SK-N-SH treated with all-trans-retinoic acid at 6 μM for 48 hours (cell line): Measurements from ENCODE around the gene CBFA2T3.

Source experiments
- RARB ChIP-seq: fragments of 250-450 bp; sonication (Bioruptor Pico); IDR thresholded peaks from 2 replicates; pipeline ENCODE4 v1.8.0; 2021; ENCODE audit warnings: mild to moderate bottlenecking, moderate library complexity
- TCF4 ChIP-seq: fragments of 250-450 bp; sonication (Bioruptor Pico); IDR thresholded peaks from 2 replicates; pipeline ENCODE4 v1.8.0; 2021; ENCODE audit warnings: mild to moderate bottlenecking, moderate library complexity, borderline replicate concordance
- ZC3H10 ChIP-seq: fragments of 250-450 bp; sonication (Bioruptor Pico); IDR thresholded peaks from 2 replicates; pipeline ENCODE4 v1.5.1; 2021; ENCODE audit warnings: mild to moderate bottlenecking, moderate library complexity
- ZNF565 ChIP-seq: fragments of 450-650 bp; formaldehyde crosslinking; conservative IDR thresholded peaks from 2 replicates; pipeline ENCODE4 v1.5.0; 2020; ENCODE audit warnings: low read depth, mild to moderate bottlenecking, moderate library complexity
- TF ChIP-seq, protein P1 (sequence below): fragments of 250-450 bp; sonication (Bioruptor Pico); IDR thresholded peaks from 2 replicates; pipeline ENCODE4 v1.5.0; 2020; ENCODE audit warnings: mild to moderate bottlenecking, moderate library complexity
- TF ChIP-seq, protein P2 (sequence below): fragments of 250-450 bp; sonication (Bioruptor Pico); IDR thresholded peaks from 2 replicates; pipeline ENCODE4 v1.8.0; 2020; ENCODE audit warnings: mild to moderate bottlenecking, moderate library complexity, borderline replicate concordance

DNA sequence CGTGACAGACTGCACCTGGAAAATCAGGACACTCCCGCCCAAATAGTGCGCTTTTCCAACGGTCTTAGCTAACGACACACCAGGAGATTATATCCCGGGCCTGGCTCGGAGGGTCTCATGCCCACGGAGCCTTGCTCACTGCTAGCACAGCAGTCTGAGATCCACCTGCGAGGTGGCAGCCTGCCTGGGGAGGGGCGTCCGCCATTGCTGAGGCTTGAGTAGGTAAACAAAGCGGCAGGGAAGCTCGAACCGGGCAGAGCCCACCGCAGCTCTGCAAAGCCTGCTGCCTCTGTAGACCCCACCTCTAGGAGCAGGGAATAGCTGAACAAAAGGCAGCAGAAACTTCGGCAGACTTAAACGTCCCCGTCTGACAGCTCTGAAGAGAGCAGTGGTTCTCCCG lies 125.4 kb downstream of the CBFA2T3 start:
- TF ChIP-seq RARB: no peak
- TF ChIP-seq ZNF565 (CRISPR knock-in tag): no peak
- TF ChIP-seq, protein P1, sequence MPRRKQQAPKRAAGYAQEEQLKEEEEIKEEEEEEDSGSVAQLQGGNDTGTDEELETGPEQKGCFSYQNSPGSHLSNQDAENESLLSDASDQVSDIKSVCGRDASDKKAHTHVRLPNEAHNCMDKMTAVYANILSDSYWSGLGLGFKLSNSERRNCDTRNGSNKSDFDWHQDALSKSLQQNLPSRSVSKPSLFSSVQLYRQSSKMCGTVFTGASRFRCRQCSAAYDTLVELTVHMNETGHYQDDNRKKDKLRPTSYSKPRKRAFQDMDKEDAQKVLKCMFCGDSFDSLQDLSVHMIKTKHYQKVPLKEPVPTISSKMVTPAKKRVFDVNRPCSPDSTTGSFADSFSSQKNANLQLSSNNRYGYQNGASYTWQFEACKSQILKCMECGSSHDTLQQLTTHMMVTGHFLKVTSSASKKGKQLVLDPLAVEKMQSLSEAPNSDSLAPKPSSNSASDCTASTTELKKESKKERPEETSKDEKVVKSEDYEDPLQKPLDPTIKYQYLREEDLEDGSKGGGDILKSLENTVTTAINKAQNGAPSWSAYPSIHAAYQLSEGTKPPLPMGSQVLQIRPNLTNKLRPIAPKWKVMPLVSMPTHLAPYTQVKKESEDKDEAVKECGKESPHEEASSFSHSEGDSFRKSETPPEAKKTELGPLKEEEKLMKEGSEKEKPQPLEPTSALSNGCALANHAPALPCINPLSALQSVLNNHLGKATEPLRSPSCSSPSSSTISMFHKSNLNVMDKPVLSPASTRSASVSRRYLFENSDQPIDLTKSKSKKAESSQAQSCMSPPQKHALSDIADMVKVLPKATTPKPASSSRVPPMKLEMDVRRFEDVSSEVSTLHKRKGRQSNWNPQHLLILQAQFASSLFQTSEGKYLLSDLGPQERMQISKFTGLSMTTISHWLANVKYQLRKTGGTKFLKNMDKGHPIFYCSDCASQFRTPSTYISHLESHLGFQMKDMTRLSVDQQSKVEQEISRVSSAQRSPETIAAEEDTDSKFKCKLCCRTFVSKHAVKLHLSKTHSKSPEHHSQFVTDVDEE (CRISPR knock-in tag): no peak
- TF ChIP-seq, protein P2, sequence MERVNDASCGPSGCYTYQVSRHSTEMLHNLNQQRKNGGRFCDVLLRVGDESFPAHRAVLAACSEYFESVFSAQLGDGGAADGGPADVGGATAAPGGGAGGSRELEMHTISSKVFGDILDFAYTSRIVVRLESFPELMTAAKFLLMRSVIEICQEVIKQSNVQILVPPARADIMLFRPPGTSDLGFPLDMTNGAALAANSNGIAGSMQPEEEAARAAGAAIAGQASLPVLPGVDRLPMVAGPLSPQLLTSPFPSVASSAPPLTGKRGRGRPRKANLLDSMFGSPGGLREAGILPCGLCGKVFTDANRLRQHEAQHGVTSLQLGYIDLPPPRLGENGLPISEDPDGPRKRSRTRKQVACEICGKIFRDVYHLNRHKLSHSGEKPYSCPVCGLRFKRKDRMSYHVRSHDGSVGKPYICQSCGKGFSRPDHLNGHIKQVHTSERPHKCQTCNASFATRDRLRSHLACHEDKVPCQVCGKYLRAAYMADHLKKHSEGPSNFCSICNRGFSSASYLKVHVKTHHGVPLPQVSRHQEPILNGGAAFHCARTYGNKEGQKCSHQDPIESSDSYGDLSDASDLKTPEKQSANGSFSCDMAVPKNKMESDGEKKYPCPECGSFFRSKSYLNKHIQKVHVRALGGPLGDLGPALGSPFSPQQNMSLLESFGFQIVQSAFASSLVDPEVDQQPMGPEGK: no peak
- TF ChIP-seq TCF4 (CRISPR knock-in tag): no peak
- TF ChIP-seq ZC3H10 (CRISPR knock-in tag): no peak
